GM23248 (cell line): ENCODE results near the gene PPT1.

Source experiments
- EZH2 ChIP-seq: fragments of 200-600 bp; sonication (generic); IDR thresholded peaks from 2 replicates; pipeline ENCODE4 v1.6.1; 2018; ENCODE audit warnings: antibody characterized with exemption, mild to moderate bottlenecking; ENCODE audit not compliant: insufficient read depth, poor library complexity, severe bottlenecking
- EZH2phosphoT487 ChIP-seq: fragments of 200-600 bp; sonication (generic); IDR thresholded peaks from 2 replicates; pipeline ENCODE4 v1.6.1; 2018; ENCODE audit warnings: antibody characterized with exemption, moderate library complexity, mild to moderate bottlenecking, low read depth; ENCODE audit not compliant: insufficient read depth

DNA sequence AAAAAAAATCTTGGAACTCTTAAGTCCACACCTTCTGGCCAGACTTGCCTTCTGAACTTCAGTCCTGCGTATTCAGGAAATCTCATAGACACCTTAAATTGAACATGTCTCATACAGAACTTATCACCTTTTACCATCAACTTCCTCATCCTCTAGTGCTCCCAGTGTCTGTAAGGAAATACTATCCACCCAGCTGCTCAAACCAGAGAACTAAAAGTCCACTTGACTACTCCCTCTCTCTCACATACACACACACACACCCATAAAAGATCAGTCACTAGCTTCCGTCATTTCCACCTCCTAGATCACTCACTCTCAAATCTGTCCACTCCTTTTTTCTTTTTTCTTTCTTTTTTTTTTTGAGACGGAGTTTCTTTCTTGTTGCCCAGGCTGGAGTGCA lies 67.4 kb downstream of the PPT1 start:
- TF ChIP-seq EZH2 (no peak), EZH2phosphoT487 (no peak)
